ENCODE results near the gene C12orf60.

C12orf60 gene

DNA sequence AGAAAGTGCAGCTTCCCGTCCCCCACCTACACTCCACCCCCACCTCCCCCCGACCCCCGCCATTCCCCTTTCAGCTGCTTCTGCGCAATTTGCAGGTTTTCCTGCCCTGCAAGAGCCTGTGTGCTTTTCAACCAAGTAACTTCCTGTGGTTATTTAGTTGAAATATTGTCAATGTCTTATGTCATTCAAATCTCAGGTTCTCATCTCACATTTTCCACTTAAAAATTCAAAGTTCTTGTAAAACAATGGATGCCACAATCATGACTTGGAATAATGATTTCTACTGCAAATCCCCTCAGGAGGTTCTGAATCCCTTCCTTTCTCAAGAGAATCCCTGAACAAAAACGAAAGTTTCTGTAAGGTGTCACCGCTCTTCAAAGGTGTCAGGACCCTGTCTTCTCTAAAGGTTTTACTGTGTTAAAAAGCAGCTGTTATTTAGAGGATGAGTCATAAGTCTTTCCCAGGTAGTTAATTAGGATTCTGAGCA, 31.8 kb upstream of the C12orf60 start:
- TF ChIP-seq POLR2A (IDR thresholded peaks at IDR 0.05; ENCODE audit: low read depth, low read length): no peak
- DNase-seq (ENCODE audit: insufficient read length, low spot score): no peak

DNA sequence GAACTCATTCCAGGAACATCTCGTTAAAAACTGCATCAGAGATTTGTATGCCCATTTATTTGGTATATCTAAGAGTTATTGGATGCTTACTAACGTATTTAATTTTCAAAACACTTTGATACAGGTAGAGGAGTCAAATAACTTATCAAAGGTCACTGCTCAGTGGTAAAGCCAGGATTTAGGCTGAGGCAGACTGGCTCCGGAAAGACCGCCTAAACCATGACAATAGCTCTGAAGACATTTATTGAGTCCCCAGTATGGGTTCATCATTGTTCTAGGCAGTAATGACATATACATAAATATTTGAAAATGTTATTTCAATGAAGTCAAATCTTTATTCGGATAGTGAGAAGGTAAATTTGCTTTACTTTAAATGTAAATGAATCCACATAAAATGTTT, 30.5 kb upstream of the C12orf60 start:
- FAIRE-seq (no peak), DNase-seq (ENCODE audit: insufficient read length, low spot score) (no peak)
- TF ChIP-seq POLR2A (IDR thresholded peaks at IDR 0.05; ENCODE audit: low read depth, low read length): no peak

More for the DNA sequence above, 31.8 kb upstream of the C12orf60 start:
- no peak for FAIRE-seq

DNA sequence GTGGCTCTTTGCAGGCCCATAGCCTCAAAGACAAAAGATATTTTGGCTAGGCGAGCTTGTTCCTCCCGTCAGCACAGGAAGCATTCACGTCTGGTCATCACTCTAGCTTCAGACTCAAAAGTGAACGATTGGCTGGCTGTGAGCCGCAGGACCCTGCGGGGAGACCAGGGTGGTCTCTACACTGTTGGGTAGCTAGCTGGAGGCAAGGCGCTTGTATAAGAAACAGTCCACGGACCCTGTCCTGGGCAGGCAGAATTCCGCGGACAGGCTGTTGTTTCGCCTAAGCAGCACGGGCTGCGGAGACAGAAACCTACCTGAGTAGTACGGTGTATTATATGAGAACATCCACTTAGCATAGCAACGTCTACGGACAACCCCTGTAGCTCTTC, 29.8 kb upstream of the C12orf60 start:
- FAIRE-seq (no peak), DNase-seq (ENCODE audit: insufficient read length, low spot score) (no peak)
- TF ChIP-seq POLR2A (IDR thresholded peaks at IDR 0.05; ENCODE audit: low read depth, low read length): no peak

DNA sequence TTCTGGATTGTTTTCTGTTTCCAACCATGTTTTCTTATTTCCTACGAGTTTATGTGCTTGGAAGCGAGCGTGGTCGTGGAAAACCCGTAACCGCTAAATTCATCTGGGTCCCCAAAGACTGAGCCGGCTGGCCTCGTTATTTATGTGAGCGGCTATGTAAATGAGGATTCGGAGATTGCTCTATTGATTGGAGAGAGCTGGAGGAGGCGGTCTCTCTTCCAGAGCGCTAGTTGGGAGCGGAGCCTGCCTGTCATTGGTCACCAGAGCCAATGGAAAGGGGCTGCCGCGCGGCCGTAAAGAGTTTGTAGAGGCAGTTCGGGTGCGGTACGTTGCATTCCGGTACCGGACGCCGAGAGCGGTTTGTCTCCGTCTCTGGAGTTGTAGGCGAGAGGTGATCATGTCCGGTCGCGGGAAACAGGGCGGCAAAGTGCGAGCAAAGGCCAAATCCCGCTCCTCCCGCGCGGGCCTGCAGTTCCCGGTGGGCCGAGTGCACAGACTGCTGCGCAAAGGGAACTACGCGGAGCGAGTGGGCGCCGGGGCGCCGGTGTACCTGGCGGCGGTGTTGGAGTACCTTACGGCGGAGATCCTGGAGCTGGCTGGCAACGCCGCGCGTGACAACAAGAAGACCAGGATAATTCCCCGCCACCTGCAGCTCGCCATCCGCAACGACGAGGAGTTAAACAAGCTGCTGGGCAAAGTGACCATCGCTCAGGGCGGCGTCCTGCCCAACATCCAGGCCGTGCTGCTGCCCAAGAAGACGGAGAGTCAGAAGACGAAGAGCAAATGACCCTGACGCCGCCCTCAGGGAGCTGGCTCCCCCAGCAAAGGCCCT, 29.2 kb upstream of the C12orf60 start:
- FAIRE-seq: no peak
- DNase-seq (ENCODE audit: insufficient read length, low spot score): no peak
- TF ChIP-seq POLR2A (IDR thresholded peaks at IDR 0.05; ENCODE audit: low read depth, low read length): no peak

DNA sequence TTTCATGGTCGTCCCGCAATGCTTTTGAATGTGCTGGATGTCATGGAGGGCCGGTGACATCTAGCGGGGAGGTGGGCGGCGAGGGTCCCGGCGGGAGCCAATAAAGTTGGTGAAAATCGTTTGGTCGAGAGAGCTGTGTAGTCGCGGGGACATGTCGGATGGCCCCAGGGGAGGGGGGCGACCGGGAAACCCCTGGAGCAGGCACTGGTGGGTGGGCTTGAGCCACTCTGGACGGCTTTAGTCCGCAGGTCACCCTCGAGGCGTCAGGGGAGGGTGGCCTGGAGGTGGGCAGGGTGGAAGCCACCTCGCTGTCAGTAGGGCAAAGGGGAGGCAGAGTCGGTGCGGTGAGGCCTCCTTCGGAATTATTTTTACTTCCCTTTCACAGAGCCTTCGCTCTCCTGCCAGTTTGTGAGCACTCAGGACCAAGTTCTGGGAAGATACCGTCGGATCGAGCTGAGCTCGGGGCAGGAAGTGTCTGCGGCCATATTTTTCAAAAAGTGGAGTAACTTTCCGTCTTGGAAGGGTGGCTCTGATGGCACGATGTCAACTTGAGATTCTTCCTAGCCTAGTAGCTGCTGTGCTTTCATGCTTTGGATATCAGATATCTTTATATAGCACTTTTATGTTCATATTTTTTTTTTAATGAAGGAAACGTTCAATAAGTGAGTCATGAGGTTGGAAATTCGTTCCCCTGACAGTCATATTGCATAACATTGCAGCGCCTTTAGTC, 28.4 kb upstream of the C12orf60 start:
- DNase-seq (ENCODE audit: insufficient read length, low spot score) (no peak), FAIRE-seq (no peak)
- TF ChIP-seq POLR2A (IDR thresholded peaks at IDR 0.05; ENCODE audit: low read depth, low read length): no peak

DNA sequence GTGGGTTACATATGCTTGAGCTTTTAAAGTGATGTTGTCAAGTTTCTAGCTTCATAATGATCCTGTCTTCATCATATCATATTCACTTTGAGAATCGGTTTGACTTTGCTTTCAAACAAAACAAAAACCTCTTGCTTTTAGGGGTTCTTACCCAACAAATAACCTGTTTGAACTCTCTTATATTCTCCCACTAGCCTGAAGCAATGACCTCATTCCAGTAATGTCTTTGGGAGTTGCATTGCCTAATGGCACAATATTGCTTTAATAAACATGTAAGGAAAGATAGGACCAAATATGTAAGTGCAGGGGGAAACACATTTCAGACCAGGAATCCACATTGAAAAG, 27.9 kb upstream of the C12orf60 start:
- no peak for DNase-seq (ENCODE audit: insufficient read length, low spot score)
- no peak for TF ChIP-seq POLR2A (IDR thresholded peaks at IDR 0.05; ENCODE audit: low read depth, low read length)
- no peak for FAIRE-seq

DNA sequence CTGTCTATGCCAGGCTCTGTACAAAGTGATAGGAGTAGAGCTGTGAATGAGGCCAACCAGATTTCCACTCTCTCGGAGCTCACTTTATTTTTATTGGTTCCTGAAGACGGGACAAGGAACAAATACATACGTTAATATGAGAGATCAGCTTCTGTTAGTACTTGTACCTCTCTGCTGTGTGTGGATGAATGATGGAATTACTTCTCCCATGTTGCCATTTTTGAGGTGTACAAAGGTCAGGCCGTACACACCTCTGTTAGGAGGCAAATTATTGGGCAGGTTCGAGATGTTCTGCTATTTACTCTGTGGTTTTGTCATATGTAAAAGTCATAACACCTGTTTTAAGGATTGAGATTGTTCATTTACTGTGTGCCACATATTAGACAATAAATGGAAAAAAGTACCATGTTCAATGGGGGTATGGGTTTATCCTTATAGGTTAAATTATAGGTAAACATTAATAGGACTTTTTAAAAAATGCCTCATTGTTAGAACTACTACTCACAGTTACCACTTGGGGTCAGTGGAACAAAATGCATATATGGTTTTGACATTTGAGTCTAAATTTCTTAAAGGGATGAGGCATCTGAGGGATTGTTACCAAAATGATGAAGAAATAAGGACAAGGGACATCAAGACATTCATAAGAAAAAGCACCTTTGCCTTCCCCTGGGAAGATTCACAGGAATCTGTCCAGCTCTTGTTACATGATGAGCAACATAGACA, 27.1 kb upstream of the C12orf60 start:
- DNase-seq (ENCODE audit: insufficient read length, low spot score): no peak
- FAIRE-seq: peak; percentile 23
- no peak for TF ChIP-seq POLR2A (IDR thresholded peaks at IDR 0.05; ENCODE audit: low read depth, low read length)

DNA sequence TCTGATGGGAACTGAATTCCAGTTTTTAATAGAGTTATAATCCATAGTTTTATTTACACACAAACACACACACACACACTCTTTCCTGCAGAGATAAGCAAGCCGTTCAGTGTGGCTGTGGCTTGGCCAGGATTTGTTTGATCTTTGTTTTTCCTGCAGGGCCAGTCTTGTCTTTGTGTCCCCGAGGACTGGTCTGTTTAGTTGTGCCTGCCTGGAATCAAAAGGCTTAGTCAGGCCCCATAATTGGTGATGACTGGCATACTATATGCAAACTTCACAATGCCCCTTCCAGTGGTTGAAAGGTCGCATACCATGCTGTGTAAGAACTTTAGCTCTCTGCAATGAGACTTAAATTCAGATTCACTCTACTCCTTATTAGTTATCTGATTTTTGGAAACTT, 26.2 kb upstream of the C12orf60 start:
- no peak for DNase-seq (ENCODE audit: insufficient read length, low spot score)
- TF ChIP-seq POLR2A (IDR thresholded peaks at IDR 0.05; ENCODE audit: low read depth, low read length): no peak
- FAIRE-seq: no peak

DNA sequence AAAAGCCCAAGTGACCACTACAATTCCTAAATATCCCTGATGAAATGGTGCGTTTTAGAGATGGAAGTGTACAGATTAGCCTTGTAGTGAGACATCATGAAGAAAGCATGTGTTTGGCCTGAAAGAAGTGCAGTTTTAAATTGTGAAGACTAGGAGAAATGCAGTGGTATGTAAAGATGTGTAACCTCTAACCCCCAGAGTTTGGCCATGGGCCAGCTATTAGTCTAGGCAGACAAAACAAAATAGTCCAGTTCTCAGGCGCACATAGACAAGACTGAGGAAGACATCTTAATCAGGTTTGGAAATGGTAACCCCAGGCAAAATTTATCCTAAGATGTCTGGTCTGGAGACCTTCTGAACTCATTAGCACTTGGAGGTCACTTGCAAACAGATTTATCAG, 23.6 kb upstream of the C12orf60 start:
- no peak for DNase-seq (ENCODE audit: insufficient read length, low spot score)
- TF ChIP-seq POLR2A (IDR thresholded peaks at IDR 0.05; ENCODE audit: low read depth, low read length): no peak
- no peak for FAIRE-seq

DNA sequence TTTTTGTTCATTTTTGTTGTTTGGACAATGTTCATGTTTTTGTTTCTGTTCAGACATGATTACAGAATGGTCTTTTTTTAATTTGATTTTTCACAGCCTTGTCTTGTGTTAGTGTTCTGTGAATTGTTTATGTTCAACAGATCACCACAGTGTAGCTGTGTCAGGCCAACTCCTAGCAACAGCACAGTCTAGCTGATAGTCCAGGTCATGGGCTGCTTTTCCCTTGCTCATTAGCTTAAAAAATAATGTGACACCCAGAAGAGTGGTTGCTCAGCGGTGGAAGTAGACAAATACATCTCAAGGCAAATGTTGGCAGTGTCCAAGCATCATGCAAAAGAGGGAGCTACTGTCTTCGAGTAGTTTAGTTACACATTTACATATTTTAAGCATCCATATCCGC, 22.6 kb upstream of the C12orf60 start:
- FAIRE-seq: peak; percentile 75
- no peak for TF ChIP-seq POLR2A (IDR thresholded peaks at IDR 0.05; ENCODE audit: low read depth, low read length)

DNA sequence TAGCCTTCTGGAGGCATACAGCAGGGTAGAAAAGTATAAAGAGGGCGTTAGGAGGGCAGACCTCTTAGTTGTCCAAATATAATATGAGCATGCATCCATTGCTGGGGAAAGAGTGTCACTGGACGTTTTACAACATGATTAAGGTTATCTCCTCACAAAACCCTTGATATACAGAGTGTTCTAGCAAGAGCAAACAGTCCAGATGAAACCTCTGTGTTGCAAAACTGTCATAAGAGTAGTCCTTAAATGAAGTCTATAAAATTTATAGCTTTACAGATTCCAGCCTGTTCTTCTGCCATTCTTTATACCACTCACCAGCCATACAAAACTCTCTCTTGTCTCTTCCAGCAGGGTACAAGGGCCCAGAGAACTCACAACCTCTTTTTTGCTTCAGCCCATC, 21.9 kb upstream of the C12orf60 start:
- DNase-seq (ENCODE audit: insufficient read length, low spot score) (no peak), FAIRE-seq (no peak)
- no peak for TF ChIP-seq POLR2A (IDR thresholded peaks at IDR 0.05; ENCODE audit: low read depth, low read length)

More for the DNA sequence above, 22.6 kb upstream of the C12orf60 start:
- no peak for DNase-seq (ENCODE audit: insufficient read length, low spot score)

DNA sequence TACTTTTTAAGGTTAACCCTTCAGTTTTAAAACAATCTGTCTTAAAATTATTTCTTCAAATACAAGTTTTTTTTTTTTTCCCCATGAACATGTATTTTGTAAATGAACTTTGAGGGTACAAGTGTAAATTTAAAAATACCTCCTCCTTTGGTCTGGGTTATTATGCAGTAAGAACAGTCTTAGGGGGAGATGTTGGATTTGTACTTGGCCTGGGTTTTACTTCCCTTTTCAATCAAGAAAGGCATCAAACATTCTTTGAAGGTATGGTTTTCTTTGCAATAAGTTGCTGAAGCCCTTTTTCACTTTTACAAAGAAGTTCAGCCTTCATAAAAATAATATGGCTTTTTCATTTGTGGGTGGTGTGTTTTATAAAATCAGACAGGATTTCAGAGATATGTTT, 20.7 kb upstream of the C12orf60 start:
- FAIRE-seq (no peak), DNase-seq (ENCODE audit: insufficient read length, low spot score) (no peak)
- no peak for TF ChIP-seq POLR2A (IDR thresholded peaks at IDR 0.05; ENCODE audit: low read depth, low read length)

DNA sequence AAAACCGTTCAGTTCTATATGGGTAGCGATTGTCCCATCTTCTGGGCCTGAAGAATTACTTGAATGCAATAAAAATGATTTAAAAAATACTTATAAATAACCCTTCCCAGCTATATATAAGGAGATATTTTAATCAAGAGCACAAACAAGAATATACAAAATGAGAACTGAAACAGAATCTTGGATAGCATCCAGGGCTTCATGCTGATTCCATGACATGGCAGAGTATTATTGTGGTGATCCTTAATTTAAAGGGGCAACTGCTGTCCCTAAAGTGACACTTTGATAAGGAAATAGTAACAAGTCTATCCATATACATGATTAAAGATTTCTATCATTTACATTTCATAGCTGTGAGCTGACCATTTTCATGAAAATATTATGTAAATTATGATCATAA, 19.0 kb upstream of the C12orf60 start:
- no peak for DNase-seq (ENCODE audit: insufficient read length, low spot score)
- no peak for TF ChIP-seq POLR2A (IDR thresholded peaks at IDR 0.05; ENCODE audit: low read depth, low read length)
- FAIRE-seq: no peak

DNA sequence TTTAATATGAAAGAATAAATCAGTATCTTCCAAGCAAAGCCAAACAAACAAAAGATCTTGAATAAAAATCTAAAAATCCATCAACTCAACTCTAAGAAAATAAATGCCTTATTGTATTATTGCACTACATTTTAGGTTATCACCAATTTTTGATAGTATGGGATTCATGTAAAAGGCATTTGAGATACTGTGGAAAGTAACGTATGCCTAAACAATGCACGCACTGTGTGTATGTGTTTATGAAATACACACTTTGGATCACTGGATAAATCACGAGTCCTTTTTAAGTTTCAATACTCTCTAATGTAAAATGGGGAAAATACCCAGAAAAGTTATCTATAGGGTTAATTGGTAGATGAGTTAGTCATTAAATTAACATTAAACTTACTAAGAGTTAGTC, 17.9 kb upstream of the C12orf60 start:
- TF ChIP-seq POLR2A (IDR thresholded peaks at IDR 0.05; ENCODE audit: low read depth, low read length): no peak
- DNase-seq (ENCODE audit: insufficient read length, low spot score): no peak
- no peak for FAIRE-seq
